ENCODE results near the gene ZAP70.

Gene ZAP70

DNA sequence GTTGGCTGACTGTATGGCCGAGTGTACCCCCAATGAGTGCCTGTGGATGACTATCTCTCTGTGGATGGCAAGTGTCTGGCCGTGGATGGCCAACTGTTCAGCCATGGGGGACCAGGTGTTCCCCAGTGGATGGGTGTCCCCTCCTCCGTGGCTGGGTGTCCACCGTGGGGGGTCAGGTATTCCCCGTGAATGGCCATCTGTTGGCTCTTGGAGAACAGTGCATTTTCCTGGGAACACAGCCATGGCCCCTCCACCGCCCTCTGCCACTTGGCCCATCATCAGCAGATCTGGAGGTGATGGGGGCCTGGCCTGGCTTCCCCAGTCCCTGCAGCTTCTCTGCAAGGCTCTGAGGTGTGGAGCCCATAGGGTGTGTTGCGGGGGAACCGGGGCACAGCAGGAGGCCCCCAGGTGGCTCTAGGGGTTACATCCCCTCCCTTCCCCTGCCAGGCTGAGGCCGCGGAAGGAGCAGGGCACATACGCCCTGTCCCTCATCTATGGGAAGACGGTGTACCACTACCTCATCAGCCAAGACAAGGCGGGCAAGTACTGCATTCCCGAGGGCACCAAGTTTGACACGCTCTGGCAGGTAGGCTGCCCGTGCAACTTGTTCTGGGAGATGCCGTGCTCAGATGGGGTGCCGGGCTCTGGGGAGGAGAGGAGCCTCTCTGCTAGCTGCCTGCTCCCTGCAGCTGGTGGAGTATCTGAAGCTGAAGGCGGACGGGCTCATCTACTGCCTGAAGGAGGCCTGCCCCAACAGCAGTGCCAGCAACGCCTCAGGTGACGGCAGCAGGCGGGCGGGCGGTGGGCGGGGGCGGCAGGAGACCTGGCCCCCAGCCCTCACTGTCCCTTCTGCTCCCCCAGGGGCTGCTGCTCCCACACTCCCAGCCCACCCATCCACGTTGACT lies 19.3 kb downstream of the ZAP70 start:
- H3K4me3 ChIP-seq (ENCODE audit: low read length) = no peak overlapping the region
- H3K9me3 ChIP-seq (ENCODE audit: insufficient read depth, low read depth, low read length) = no peaks in the 10 kb centered on the region; the same call in 1 of the 2 replicates
- no peak overlapping the region for H3K27ac ChIP-seq (ENCODE audit: low read length)
- H3K27me3 ChIP-seq (ENCODE audit: insufficient read depth, low read length) = no peaks in the 10 kb centered on the region
- no peaks in the 10 kb centered on the region for H3K36me3 ChIP-seq (ENCODE audit: insufficient read depth, low read depth, low read length)
- H3K9ac ChIP-seq (ENCODE audit: low read depth, low read length) = no peak overlapping the region
- no peaks in the 10 kb centered on the region for H3K4me1 ChIP-seq (ENCODE audit: insufficient read depth, low read length)

DNA sequence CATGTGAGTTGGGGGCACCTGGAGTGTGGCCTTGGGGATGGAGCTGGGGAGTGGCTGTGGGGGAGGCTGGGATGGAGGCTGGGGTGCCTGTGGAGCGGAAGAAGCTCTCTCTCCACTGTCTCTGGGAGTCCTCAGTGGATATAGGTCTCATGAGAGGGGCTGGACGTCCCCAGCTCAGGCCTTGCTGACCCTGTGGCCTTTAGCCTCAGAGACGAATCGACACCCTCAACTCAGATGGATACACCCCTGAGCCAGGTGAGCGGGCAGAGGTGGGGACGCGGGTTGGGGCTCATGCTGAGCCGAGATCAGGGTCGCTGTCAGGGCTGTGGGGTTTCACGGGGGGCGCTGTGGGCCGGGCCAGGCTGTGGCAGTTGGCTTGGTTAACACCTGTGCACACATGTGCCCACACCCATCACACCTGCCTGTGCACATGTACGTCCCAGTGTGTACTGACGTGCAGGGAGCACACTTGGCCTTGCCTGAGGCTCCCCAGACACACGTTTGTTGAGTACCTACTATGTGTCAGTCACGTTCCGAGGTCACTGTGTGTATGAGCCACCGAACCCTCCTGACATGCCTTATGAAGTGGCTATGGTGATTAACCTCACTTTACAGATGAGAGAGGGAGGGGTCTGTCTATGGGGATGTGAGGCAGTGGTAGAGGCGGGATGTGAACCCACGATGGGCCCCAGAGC lies 20.1 kb downstream of the ZAP70 start:
- Histone ChIP-seq H3K36me3 (ENCODE audit: insufficient read depth, low read depth, low read length) (no peaks in the 10 kb centered on the region), H3K4me1 (ENCODE audit: insufficient read depth, low read length) (no peaks in the 10 kb centered on the region), H3K9ac (ENCODE audit: low read depth, low read length) (no peak overlapping the region)

DNA sequence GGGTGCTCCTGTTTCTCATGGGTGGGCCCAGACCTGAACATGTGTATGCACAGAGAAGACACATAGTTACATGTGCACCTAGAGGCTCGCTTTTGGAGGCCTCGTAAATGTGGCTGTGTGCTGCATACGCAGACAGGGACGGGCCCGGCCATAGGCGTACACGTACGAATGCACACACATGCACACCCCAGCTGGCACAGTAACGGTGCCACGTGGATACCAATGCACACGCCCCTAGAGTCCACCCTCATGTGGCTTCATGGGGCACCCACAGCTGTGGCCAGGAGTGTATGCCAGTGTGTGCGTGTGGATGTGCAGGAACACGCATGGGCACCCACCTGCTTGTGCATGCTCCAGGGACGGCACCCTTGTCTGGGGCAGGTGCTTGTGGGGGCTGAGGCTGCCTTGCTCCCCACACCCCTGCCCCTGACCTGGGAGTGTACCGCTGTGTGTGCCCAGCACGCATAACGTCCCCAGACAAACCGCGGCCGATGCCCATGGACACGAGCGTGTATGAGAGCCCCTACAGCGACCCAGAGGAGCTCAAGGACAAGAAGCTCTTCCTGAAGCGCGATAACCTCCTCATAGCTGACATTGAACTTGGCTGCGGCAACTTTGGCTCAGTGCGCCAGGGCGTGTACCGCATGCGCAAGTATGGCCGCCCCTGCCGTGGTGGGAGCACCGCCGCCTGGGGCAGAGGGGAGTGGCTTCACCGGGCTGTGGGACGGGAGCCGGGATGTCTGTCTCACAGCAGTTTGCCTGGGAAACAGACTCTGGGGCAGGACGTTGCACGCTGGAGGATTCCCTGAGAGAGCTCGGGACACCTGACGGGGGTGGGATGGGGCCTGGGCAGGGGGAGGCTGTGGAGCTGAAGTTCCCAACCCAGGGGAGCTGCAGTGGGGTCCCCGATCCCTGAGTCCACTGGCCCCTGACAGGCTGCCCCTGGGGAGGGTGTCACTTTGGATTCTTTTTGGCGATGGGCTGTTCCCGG lies 21.0 kb downstream of the ZAP70 start:
- no peaks in the 10 kb centered on the region for H3K27me3 ChIP-seq (ENCODE audit: insufficient read depth, low read length)
- no peaks in the 10 kb centered on the region; the same call in 1 of the 2 replicates for H3K9me3 ChIP-seq (ENCODE audit: insufficient read depth, low read depth, low read length)
- no peak overlapping the region for H3K27ac ChIP-seq (ENCODE audit: low read length)
- no peaks in the 10 kb centered on the region for H3K36me3 ChIP-seq (ENCODE audit: insufficient read depth, low read depth, low read length)
- no peak overlapping the region for H3K4me3 ChIP-seq (ENCODE audit: low read length)
- H3K9ac ChIP-seq (ENCODE audit: low read depth, low read length) = no peak overlapping the region
- no peaks in the 10 kb centered on the region for H3K4me1 ChIP-seq (ENCODE audit: insufficient read depth, low read length)

More for the DNA sequence above, 20.1 kb downstream of the ZAP70 start:
- Histone ChIP-seq H3K4me3 (ENCODE audit: low read length) (no peak overlapping the region), H3K27me3 (ENCODE audit: insufficient read depth, low read length) (no peaks in the 10 kb centered on the region), H3K9me3 (ENCODE audit: insufficient read depth, low read depth, low read length) (no peaks in the 10 kb centered on the region; the same call in 1 of the 2 replicates), H3K27ac (ENCODE audit: low read length) (no peak overlapping the region)

DNA sequence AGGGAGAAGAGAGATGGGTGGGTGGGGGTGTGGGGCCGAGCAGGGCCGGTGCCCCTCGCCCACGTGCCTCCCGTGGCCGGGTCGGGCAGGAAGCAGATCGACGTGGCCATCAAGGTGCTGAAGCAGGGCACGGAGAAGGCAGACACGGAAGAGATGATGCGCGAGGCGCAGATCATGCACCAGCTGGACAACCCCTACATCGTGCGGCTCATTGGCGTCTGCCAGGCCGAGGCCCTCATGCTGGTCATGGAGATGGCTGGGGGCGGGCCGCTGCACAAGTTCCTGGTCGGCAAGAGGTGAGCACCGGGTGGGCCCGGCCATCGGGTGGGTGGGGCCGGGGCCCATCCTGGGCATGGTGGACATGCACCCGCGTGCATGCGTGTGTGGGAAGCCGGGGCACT lies 21.8 kb downstream of the ZAP70 start:
- H3K36me3 ChIP-seq (ENCODE audit: insufficient read depth, low read depth, low read length) = no peaks in the 10 kb centered on the region
- no peak overlapping the region for H3K4me3 ChIP-seq (ENCODE audit: low read length)
- no peaks in the 10 kb centered on the region for H3K4me1 ChIP-seq (ENCODE audit: insufficient read depth, low read length)

DNA sequence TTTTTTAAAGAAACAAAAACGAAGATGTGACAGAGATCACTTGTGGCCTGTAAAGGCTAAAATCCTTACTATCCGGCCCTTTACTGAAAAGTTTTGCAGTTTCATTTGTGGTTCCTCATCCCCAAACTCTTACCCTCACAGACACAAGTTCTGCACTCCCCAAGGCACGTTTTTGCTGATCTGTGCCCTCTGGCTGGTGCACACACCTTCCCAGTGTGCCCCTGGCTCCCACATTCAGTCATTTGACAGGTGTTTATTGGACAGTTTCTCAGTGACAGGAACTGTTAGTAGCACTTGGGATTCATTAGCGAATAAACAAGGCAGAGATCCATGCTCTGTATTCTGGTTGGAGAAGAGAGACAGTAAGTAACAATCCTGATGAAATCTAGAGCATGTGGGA lies 22.8 kb downstream of the ZAP70 start:
- no peaks in the 10 kb centered on the region; the same call in 1 of the 2 replicates for H3K9me3 ChIP-seq (ENCODE audit: insufficient read depth, low read depth, low read length)
- no peak overlapping the region for H3K9ac ChIP-seq (ENCODE audit: low read depth, low read length)
- no peaks in the 10 kb centered on the region for H3K36me3 ChIP-seq (ENCODE audit: insufficient read depth, low read depth, low read length)
- H3K4me1 ChIP-seq (ENCODE audit: insufficient read depth, low read length) = no peaks in the 10 kb centered on the region
- H3K27ac ChIP-seq (ENCODE audit: low read length) = no peak overlapping the region
- no peak overlapping the region for H3K4me3 ChIP-seq (ENCODE audit: low read length)
- H3K27me3 ChIP-seq (ENCODE audit: insufficient read depth, low read length) = no peaks in the 10 kb centered on the region

More for the DNA sequence above, 21.8 kb downstream of the ZAP70 start:
- H3K9ac ChIP-seq (ENCODE audit: low read depth, low read length) = no peak overlapping the region
- no peaks in the 10 kb centered on the region for H3K27me3 ChIP-seq (ENCODE audit: insufficient read depth, low read length)
- H3K27ac ChIP-seq (ENCODE audit: low read length) = no peak overlapping the region
- no peaks in the 10 kb centered on the region; the same call in 1 of the 2 replicates for H3K9me3 ChIP-seq (ENCODE audit: insufficient read depth, low read depth, low read length)

DNA sequence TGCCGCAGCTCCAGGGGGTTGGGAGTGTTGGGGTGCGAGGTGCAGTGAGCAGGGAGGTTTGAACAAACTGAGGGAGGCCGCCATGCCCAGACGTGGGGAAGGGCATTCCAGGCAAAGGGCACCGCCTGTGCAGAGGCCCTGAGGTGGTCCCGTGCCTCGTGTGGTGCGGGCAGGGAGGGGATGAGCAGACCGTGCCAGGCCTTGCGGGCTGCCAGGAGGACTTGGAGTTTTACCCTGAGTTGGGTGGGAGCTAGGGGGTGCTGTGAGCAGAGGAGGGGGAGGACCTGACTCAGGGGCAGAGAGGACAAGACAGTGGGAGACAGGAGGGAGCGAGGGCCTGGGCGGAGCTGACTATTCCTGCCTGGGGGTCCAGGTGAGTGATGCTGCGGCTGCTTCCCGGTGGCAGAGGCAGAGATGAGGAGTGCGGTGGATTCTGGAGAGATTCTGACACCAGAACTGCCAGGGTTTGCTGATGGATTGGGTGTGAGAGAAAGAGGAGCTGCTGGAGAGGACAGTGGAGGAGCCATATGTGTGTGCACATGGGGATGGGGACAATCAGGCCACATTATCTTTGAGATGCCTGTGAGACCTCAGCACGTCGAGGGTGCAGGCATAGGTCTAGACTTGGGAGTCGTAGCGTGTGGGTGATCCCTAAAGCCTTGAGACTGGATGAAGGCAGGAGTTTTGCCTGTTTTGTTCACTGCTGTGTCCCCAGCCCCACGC lies 23.4 kb downstream of the ZAP70 start:
- H3K4me3 ChIP-seq (ENCODE audit: low read length) = no peak overlapping the region
- H3K27ac ChIP-seq (ENCODE audit: low read length) = no peak overlapping the region
- no peaks in the 10 kb centered on the region for H3K9me3 ChIP-seq (ENCODE audit: insufficient read depth, low read depth, low read length)
- H3K9ac ChIP-seq (ENCODE audit: low read depth, low read length) = no peak overlapping the region
- H3K4me1 ChIP-seq (ENCODE audit: insufficient read depth, low read length) = no peaks in the 10 kb centered on the region
- H3K27me3 ChIP-seq (ENCODE audit: insufficient read depth, low read length) = no peaks in the 10 kb centered on the region
- no peaks in the 10 kb centered on the region for H3K36me3 ChIP-seq (ENCODE audit: insufficient read depth, low read depth, low read length)

DNA sequence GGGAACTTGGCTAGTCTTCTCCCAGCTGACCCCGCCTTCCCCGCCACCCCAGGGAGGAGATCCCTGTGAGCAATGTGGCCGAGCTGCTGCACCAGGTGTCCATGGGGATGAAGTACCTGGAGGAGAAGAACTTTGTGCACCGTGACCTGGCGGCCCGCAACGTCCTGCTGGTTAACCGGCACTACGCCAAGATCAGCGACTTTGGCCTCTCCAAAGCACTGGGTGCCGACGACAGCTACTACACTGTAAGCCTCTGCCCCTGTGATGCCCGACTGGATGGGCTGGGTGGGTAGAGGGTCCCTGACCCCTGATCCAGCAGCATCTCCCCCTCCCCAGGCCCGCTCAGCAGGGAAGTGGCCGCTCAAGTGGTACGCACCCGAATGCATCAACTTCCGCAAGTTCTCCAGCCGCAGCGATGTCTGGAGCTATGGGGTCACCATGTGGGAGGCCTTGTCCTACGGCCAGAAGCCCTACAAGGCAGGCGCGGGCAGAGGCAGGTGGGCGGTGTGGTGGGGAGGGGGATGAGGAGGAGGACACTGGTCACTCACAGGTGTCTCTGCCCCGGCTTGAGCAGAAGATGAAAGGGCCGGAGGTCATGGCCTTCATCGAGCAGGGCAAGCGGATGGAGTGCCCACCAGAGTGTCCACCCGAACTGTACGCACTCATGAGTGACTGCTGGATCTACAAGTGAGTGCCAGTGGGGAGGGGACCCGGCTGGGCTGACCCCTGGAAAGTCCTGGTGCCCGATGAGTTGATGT lies 24.2 kb downstream of the ZAP70 start:
- Histone ChIP-seq H3K4me3 (ENCODE audit: low read length) (no peak overlapping the region), H3K9ac (ENCODE audit: low read depth, low read length) (no peak overlapping the region), H3K9me3 (ENCODE audit: insufficient read depth, low read depth, low read length) (no peaks in the 10 kb centered on the region), H3K36me3 (ENCODE audit: insufficient read depth, low read depth, low read length) (no peaks in the 10 kb centered on the region), H3K4me1 (ENCODE audit: insufficient read depth, low read length) (no peaks in the 10 kb centered on the region), H3K27me3 (ENCODE audit: insufficient read depth, low read length) (no peaks in the 10 kb centered on the region), H3K27ac (ENCODE audit: low read length) (no peak overlapping the region)

DNA sequence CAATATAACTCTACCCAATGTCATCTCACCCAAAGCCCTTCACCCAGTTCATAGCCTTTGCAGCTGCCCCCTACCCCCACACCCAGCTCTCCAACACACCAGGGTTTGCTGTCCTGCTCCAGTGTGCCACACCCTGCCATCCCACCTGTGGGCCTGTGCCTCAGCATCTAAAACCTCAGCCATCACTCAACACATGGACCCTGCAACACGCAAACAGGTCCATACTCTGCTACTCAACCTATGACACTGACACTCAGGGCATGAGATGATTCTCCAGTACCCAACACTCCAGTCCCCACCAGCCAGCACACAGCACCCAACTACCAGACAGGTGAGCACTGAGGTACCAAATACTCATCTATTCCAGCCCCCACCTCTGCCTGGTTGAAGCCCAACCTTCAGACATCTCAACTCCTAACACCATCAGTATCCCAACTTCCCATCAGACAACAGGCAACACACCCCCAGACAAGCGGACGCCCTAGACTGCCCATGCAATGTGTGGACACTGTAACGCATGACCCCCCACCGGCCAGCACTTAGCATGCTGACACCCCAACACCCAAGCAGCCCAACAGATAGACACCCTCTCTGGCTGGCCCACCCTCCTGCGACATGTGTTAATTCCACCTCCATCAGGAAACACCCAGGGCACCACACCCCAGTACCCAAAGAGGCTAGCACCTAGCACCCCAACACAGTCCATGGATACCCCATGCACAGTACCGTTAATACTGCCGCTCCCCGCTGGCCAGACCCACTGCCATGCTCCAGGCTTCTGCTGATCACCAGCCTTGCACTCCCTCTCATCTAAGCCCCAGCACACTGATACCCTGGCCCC lies 25.0 kb downstream of the ZAP70 start:
- no peaks in the 10 kb centered on the region for H3K36me3 ChIP-seq (ENCODE audit: insufficient read depth, low read depth, low read length)
- no peak overlapping the region for H3K9ac ChIP-seq (ENCODE audit: low read depth, low read length)
- H3K27me3 ChIP-seq (ENCODE audit: insufficient read depth, low read length) = no peaks in the 10 kb centered on the region
- no peak overlapping the region for H3K4me3 ChIP-seq (ENCODE audit: low read length)
- no peaks in the 10 kb centered on the region for H3K9me3 ChIP-seq (ENCODE audit: insufficient read depth, low read depth, low read length)
- H3K4me1 ChIP-seq (ENCODE audit: insufficient read depth, low read length) = no peaks in the 10 kb centered on the region
- H3K27ac ChIP-seq (ENCODE audit: low read length) = no peak overlapping the region

DNA sequence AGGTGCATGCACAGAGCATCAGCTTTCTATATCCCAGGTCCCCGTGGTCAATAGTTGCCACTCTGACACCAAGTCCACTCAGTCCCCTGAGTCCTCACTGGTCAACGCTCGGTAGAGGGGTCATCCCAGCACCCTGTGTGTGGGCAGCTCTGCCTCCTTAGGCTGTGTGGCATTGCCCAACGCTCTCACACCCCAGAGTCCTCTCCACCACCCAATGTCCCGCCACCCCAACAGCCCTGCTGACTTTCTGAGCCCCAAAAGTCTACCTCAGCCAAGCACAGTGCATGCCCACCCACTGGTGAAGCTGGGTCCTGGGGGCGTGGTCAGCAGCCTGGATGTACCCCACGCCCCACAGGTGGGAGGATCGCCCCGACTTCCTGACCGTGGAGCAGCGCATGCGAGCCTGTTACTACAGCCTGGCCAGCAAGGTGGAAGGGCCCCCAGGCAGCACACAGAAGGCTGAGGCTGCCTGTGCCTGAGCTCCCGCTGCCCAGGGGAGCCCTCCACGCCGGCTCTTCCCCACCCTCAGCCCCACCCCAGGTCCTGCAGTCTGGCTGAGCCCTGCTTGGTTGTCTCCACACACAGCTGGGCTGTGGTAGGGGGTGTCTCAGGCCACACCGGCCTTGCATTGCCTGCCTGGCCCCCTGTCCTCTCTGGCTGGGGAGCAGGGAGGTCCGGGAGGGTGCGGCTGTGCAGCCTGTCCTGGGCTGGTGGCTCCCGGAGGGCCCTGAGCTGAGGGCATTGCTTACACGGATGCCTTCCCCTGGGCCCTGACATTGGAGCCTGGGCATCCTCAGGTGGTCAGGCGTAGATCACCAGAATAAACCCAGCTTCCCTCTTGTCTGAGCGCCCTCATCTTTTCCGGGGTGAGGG lies 25.9 kb downstream of the ZAP70 start:
- no peak overlapping the region for H3K27ac ChIP-seq (ENCODE audit: low read length)
- no peaks in the 10 kb centered on the region for H3K36me3 ChIP-seq (ENCODE audit: insufficient read depth, low read depth, low read length)
- no peaks in the 10 kb centered on the region for H3K4me1 ChIP-seq (ENCODE audit: insufficient read depth, low read length)

More for the DNA sequence above, 25.9 kb downstream of the ZAP70 start:
- Histone ChIP-seq H3K4me3 (ENCODE audit: low read length) (no peak overlapping the region), H3K27me3 (ENCODE audit: insufficient read depth, low read length) (no peaks in the 10 kb centered on the region), H3K9me3 (ENCODE audit: insufficient read depth, low read depth, low read length) (no peaks in the 10 kb centered on the region), H3K9ac (ENCODE audit: low read depth, low read length) (no peak overlapping the region)
